ENCODE data around the gene NXPH3.

NXPH3 gene

DNA sequence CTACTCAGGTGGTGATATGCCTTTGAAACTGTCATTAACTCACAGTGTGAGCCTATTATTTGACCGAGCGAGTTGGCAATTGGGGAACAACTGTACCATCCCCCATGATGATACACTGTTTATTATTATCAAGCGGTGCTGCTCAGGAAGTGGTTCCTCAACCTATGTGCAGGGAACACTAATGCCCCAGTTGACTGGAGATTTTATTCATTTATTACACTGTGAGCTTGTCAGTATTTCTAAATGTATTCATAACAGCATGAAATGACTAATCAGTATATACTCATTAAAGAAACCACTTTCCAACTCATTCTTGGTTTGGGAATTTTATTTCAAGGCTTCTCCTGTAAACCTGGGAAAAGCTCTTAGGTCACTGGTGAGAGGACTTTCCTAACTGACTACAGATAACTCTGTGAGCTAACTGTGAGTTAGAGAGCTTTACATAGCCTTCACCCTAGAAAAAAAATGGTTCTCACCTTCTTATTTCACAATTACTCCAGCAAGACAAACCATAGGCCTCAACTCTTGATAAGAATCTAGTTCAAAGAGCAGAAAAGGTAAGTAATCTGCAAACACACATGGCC lies 42.4 kb downstream of the NXPH3 start:
- no peak for TF ChIP-seq POLR2A (IDR thresholded peaks at IDR 0.05; ENCODE audit: extremely low read depth, insufficient read length)
- no peak for TF ChIP-seq MYC (IDR thresholded peaks at IDR 0.05; ENCODE audit: low read depth, low read length)
- TF ChIP-seq, protein P1, sequence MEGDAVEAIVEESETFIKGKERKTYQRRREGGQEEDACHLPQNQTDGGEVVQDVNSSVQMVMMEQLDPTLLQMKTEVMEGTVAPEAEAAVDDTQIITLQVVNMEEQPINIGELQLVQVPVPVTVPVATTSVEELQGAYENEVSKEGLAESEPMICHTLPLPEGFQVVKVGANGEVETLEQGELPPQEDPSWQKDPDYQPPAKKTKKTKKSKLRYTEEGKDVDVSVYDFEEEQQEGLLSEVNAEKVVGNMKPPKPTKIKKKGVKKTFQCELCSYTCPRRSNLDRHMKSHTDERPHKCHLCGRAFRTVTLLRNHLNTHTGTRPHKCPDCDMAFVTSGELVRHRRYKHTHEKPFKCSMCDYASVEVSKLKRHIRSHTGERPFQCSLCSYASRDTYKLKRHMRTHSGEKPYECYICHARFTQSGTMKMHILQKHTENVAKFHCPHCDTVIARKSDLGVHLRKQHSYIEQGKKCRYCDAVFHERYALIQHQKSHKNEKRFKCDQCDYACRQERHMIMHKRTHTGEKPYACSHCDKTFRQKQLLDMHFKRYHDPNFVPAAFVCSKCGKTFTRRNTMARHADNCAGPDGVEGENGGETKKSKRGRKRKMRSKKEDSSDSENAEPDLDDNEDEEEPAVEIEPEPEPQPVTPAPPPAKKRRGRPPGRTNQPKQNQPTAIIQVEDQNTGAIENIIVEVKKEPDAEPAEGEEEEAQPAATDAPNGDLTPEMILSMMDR (IDR thresholded peaks at IDR 0.05; ENCODE audit: low read depth, low read length) = no peak
- TF ChIP-seq, protein P2, sequence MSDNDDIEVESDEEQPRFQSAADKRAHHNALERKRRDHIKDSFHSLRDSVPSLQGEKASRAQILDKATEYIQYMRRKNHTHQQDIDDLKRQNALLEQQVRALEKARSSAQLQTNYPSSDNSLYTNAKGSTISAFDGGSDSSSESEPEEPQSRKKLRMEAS (IDR thresholded peaks at IDR 0.05; ENCODE audit: low read depth, low read length) = no peak
- DNase-seq (ENCODE audit: low read depth) = no peak
- no peak overlapping the region for H3K4me3 ChIP-seq (ENCODE audit: low read depth, low read length)

DNA sequence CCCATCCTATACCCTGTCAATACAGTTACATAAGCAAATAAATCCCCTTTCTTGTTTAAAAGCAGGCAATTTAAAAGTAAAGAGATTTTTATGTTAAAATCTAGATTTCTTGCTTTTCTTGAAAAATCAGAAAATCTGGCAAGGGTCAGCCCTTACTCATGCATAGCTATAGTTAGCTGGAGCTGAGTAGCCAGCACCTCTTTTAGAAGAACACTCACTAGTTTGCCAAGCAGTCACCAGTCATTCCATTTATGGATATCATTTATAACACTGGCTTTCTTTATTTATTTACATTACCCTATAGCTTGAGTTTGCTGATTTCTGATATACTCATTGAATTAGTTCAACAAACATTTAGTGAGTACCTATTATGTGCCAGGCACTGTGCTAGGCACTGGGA lies 45.7 kb downstream of the NXPH3 start:
- no peak for TF ChIP-seq MYC (IDR thresholded peaks at IDR 0.05; ENCODE audit: low read depth, low read length)
- TF ChIP-seq, protein P1 (IDR thresholded peaks at IDR 0.05; ENCODE audit: low read depth, low read length) = no peak
- DNase-seq (ENCODE audit: low read depth) = no peak
- H3K4me3 ChIP-seq (ENCODE audit: low read depth, low read length) = no peak overlapping the region

DNA sequence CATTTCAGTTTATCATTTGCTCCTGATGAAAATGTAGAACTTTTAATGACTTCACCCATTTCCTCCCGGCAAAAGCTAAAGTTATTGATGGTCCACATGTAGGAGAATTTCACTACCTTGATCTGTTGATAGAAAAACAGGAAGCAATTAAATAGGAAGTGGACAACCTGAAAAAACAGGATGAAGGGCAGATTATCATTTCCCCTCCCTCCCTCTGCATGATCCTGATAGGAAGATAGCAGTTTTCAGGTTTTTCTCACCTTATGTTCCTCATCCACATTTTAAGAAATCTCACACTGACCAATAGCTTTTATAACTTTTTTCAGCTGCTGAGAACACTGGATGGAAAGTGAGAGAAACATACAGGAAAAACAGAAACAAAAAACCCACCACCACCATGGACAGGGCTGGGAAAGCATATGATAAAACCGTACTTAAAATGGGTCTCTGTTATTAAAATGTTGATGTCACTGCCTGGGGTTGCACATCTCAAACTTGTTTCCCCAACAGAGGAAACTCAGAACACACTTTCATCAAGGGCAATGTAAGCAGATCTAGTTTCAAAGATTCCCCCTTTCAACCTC lies 46.4 kb downstream of the NXPH3 start:
- H3K4me3 ChIP-seq (ENCODE audit: low read depth, low read length) = no peak overlapping the region
- TF ChIP-seq POLR2A (IDR thresholded peaks at IDR 0.05; ENCODE audit: extremely low read depth, insufficient read length) = no peak
- no peak for TF ChIP-seq MYC (IDR thresholded peaks at IDR 0.05; ENCODE audit: low read depth, low read length)
- TF ChIP-seq, protein P2 (IDR thresholded peaks at IDR 0.05; ENCODE audit: low read depth, low read length) = no peak
- TF ChIP-seq, protein P1 (IDR thresholded peaks at IDR 0.05; ENCODE audit: low read depth, low read length) = no peak
- no peak for DNase-seq (ENCODE audit: low read depth)

DNA sequence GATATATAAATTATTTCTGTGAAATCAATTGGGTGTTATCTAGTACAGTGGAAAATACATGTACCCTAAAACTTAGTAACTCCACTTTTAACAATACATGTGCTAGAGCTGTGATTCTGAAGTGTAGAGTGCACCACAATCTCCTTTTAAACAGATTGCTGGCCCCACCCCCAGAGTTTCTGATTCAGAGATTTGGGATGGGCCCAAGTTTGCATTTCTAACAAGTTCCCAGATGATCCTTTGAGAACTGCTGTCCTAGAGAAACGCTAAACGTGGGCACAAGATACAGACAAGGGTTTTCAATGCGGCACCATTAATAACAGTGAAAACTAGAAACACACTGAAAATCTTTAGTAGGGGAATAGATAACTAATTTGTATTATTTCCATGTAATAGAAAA lies 49.2 kb downstream of the NXPH3 start:
- TF ChIP-seq, protein P1 (IDR thresholded peaks at IDR 0.05; ENCODE audit: low read depth, low read length) = no peak
- TF ChIP-seq MYC (IDR thresholded peaks at IDR 0.05; ENCODE audit: low read depth, low read length) (no peak), POLR2A (IDR thresholded peaks at IDR 0.05; ENCODE audit: extremely low read depth, insufficient read length) (no peak)
- TF ChIP-seq, protein P2 (IDR thresholded peaks at IDR 0.05; ENCODE audit: low read depth, low read length) = no peak
- no peak overlapping the region for H3K4me3 ChIP-seq (ENCODE audit: low read depth, low read length)
- no peak for DNase-seq (ENCODE audit: low read depth)

DNA sequence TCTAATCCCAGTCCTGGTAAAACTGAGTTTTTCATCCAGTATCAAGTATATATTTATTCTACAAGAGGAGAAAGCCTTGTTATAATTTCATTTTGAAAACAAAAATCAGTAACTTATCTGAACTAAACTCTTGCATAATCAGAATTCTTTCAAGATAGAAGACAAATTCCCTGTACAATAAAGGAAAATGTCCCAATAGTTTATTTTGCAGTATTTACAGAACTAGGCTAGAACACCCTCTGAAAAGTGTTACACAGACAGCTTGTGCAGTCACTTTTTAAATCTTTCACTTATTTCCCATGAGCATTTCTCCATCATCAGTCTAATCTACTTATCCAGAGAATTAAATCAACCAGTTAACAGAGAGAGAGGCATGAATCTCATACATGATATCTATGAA lies 53.8 kb downstream of the NXPH3 start:
- no peak for DNase-seq (ENCODE audit: low read depth)
- no peak overlapping the region for H3K4me3 ChIP-seq (ENCODE audit: low read depth, low read length)
- TF ChIP-seq, protein P2 (IDR thresholded peaks at IDR 0.05; ENCODE audit: low read depth, low read length) = no peak
- TF ChIP-seq, protein P1 (IDR thresholded peaks at IDR 0.05; ENCODE audit: low read depth, low read length) = no peak
- no peak for TF ChIP-seq POLR2A (IDR thresholded peaks at IDR 0.05; ENCODE audit: extremely low read depth, insufficient read length)
- no peak for TF ChIP-seq MYC (IDR thresholded peaks at IDR 0.05; ENCODE audit: low read depth, low read length)
